HUDEP-2 (cell line): ENCODE measurements around the gene NLK.
"Not testable (repeated sequence)": the region's sequence is repeated elsewhere in the genome, so short reads cannot be mapped to it uniquely, and the experiment has no call there.

Experiments used
- DNase-seq, 76 experiments: peaks; one replicate each; lab custom pipeline; 2025; ENCODE audit not compliant: unreplicated experiment in 76 of 76; lab: John Stamatoyannopoulos, UW

NLK gene

DNA sequence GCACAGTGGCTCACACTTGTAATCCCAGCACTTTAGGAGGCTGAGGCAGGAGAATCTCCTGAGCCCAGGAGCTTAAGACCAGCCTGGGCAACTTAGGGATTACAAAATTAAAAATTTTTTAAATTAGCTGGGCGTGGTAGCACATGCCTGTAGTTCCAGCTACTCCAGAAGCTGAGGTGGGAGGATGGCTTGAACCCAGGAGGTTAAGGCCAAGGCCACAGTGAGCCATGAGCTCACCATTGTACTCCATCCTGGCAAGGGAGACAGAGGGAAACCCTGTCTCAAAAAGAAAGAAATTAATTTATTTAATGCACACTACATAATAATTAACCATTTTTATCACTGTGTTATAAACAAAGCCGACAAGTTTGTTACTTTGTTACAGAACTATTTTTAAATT, 145.5 kb downstream of the NLK start:
- no peak for DNase-seq

- peak in 21 of 76 experiments; percentile 9 to 63 (median 23) for DNase-seq
Observed at GRCh38 chr17:28188841-28189263, 146.4 kb downstream of the NLK start.

GRCh38 chr17:28189667-28190066, 147.2 kb downstream of the NLK start:
- peak in 22 of 76 experiments; percentile 13 to 71 (median 36) for DNase-seq

- no peak for DNase-seq
Observed at GRCh38 chr17:28191018-28191417, 148.5 kb downstream of the NLK start.

GRCh38 chr17:28193241-28193640, 150.8 kb downstream of the NLK start:
- peak in 47 of 76 experiments; percentile 7 to 66 (median 28) for DNase-seq

GRCh38 chr17:28194382-28194781, 151.9 kb downstream of the NLK start:
- no peak for DNase-seq

DNA sequence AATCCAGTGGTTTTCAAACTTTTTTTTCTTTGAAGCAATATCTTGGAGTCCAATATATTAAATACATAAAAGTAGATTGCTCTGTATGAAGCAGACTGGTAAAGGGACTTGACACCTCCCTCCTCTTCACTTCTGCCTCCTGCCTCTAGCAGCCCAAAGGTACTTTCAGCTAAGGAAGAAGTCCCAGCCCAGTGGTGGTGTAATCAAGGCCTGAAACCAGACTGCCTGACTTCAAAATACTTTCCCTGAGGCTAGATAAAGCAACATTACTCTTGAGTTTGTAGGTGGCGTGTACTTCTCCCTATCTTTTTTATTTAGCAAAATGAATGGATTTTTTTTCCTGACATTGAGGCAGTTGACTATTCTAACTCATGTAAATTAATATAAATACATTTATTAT, 154.2 kb downstream of the NLK start:
- DNase-seq = no peak

- no peak for DNase-seq
Observed at GRCh38 chr17:28199115-28199514, 156.6 kb downstream of the NLK start.

GRCh38 chr17:28199728-28200127, 157.3 kb downstream of the NLK start:
- no peak for DNase-seq

DNA sequence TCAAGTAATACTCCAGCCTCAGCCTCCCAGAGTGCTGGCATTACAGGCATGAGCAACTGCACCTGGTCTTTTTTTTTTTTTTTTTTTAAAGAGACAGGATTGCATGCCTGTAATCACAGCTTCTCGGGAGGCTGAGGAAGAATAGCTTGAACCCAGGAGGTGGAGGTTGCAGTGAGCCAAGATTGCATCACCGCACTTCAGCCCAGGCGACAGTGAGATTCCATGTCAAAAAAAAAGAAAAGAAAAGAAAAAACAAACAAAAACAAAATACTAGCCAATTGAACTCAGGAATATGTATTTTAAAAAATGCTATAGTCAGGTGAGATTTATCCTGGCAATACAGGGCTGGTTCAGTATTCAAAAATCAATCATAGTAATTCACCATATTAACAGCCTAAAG, 158.8 kb downstream of the NLK start:
- no peak for DNase-seq

- DNase-seq = no peak
Observed at GRCh38 chr17:28204244-28204643, 161.8 kb downstream of the NLK start.

GRCh38 chr17:28204751-28205150, 162.3 kb downstream of the NLK start:
- no peak for DNase-seq

DNA sequence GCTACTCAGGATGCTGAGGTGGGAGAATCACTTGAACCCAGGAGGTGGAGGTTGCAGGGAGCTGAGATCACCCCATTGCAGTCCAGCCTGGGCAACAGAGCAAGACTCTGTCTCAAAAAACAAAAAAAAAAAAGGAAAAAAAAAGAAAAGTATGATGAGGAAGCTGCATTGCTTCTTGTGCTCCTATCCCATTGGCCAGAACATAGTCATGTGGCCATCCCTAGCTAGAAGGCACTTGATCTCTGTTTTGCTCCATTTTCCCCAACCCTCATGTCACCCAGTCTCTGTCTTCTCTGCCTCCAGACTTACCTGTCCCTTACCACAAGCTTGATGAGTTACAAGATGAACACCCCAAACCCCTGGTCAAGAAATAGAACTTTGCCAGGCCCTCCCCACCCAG, 163.8 kb downstream of the NLK start:
- no peak for DNase-seq

DNA sequence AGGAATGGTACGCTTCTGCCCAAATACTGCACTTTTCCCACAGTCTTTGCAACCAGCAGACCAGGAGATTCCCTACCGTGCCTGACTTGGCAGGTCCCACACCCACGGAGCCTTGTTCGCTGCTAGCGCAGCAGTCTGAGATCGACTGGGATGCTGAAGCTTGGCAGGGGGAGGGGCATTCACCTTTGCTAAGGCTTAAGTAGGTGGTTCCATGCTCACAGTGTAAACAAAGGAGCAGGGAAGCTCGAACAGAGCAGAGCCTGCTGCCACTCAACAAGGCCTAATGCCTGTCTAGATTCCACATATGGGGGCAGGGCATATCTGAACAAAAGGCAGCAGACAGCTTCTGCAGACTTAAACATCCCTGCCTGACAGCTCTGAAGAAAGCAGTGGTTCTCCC, 169.3 kb downstream of the NLK start:
- DNase-seq = no peak

DNA sequence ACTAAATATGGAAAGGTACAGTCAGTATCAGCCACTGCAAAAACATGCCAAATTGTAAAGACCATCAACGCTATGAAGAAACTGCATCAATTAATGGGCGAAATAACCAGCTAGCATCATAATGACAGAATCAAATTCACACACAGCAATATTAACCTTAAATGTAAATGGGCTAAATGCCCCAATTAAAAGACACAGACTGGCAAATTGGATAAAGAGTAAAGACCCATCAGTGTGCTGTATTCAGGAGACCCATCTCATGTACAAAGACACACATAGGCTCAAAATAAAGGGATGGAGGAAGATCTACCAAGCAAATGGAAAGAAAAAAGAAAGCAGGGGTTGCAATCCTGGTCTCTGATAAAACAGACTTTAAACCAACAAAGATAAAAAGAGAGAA, 171.1 kb downstream of the NLK start:
- DNase-seq = not testable (repeated sequence)

DNA sequence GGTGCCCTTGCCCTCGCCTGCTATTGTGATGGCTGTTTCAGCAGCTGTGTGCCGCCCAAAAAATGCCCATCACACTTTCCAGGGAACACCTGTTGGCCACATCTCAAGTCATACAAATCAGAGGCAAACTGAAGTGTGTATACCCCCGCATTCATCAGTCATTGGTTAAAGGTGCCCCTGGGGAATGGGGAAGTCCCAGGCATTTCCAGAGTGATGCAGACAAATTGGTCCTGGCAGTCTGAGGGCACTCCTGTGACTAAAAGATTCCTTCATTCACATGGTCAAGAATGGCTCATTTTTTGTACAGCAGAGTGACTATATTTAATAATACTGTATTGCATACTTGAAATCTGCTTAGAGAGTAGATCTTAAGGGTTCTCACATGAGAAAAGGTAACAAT, 173.6 kb downstream of the NLK start:
- DNase-seq = no peak

- peak in 19 of 76 experiments; percentile 2 to 42 (median 13) for DNase-seq
Observed at GRCh38 chr17:28216528-28216927, 174.1 kb downstream of the NLK start.

- no peak for DNase-seq
Observed at GRCh38 chr17:28219771-28220170, 177.3 kb downstream of the NLK start.

DNA sequence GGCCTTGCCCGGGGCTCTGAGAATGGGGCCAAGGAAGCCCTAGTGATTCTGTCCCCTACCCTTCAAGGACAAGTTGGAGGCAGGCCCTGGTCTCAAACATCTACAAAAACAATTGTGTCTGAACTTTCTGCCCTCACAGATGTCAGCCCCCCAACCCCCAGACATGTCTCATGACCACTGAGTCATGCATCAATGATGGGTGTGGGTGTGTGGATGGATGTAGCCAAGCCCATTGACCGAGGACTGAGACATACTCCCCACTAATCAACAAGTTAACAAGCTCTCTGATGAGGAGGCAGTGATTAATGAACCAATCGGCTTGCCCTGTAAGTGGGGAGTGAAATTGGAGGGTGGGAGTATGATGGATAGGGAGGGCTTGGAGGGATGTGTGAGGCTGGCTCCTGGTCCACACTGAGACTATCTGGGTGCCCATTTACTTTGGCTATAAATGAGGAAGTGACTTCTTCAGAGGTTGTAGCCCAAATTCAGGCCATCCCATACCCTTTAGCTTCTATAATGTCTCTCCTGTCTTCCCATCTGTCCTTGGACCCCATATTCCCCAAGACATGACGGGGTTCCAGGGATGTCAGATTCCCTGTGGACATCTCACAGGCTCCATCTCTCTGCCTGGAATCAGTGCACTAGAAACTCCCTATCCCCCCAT, 179.4 kb downstream of the NLK start:
- DNase-seq = peak in 1 of 76 experiments; percentile 38

DNA sequence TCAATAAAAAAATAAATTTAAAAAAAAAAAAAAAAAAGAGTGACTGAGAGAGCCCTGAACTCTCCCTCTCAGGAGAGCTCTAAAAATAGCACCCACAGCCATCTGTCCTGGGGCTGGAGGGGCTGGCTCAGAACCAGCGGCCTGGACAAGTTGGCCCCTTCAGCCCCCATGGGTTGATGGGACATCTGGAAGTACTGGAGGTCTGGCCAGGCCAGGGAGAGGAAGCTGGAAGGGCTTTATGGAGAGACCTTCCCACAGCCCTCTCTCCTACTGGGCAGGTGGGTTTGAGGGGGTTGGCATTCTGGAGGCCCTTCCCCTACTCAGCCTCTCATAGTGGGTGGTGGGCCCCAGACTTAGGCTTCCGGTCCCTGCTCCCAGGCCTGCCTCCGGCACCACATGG, 182.8 kb downstream of the NLK start:
- no peak for DNase-seq

DNA sequence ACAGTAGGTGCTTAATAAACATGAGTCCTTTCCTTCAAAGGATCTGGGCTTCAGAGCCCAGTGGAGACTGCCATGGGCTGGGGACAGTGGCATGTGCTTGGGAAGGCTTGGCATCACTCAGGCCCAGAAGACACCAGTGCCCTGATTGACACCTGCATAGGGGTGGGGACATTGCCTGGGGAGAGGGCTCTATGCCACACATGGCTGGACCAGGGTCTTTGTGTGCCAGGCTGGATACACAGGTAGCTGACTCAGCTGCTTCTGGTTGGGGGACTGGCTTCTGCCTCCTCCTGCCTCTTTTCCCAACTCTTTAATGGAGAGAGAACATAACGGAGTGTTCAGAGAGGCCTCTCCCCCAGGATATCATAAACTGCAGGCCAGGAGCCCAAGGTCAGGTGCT, 183.4 kb downstream of the NLK start:
- DNase-seq = no peak

DNA sequence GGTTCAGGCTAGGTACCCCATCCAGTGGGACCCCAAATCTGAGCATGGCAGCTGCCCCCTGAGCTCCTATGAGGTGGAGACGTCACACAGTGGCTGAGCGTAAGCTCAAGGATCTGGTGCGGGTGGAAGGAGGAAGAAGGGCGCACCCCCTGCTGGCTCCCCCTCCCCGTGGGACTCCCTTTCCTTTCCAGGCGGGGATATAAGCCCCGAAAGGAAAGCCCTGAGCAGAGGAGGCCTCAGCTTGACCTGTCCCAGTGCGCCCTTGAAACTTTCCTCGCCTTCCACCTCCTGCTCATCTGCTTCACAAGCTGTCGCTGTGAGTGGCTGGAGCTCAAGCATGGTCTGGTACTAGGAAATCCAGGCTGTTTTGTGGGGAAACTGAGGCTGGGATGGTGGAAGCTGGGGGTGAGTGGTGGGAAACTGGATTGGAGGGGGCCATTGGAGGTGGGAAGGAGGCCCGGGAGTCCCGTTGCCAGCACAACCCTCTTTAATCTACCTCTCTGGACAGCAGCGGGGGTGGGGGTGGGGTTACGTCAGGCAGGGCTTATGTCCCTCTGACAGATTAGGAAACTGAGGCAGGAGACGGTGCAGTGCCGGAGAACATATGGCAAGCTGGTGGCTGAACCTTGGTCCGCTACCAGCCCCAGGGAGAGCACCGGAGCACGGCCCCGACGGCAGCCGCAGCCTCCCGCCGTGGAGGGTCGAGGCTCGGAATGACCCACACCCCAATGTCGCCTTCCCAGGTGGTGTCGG, 184.3 kb downstream of the NLK start:
- DNase-seq = no peak
